Right ventricle myocardium superior (tissue), 1 donor: ENCODE measurements around the gene SMIM24. TPM values are rescaled to one million over a fixed set of nuclear protein-coding genes. Genes with fewer than 3 reads are reported as not detected.
A peak's percentile ranks its signal among the peaks of the same experiment; 100 is the strongest.
"Not testable (repeated sequence)": the region's sequence is repeated elsewhere in the genome, so short reads cannot be mapped to it uniquely, and the experiment has no call there.

Experiments
- ATAC-seq: fragments of 200-7000 bp; cut with Tn5 transposase; one replicate; pipeline ENCODE4 v1.9.1; 2020; ENCODE audit warnings: mild to moderate bottlenecking; ENCODE audit not compliant: poor library complexity
- DNase-seq: peaks from one replicate; pipeline ENCODE4 v3.0.0-alpha.2; 2020
- intact Hi-C: fragments of 100-400 bp; cut with DNase I; formaldehyde crosslinking; loops from one replicate; pipeline ENCODE4 v1.11.2; 2022
- total RNA-seq: library from RNA; stranded (reverse); fragmentation: NEBNext Ultra II Directional; extraction: Animal tissue kit (Norgen Biotek cat#: 25700); gene quantifications from one replicate; pipeline ENCODE4 v1.2.1, GENCODE V29; 2021
- donor health status: DM: no; HTN: yes; CAD: no; lungs with severe emphysema.

SMIM24 gene
- total RNA-seq, 1 donor from 2014 or later: not detected

DNA sequence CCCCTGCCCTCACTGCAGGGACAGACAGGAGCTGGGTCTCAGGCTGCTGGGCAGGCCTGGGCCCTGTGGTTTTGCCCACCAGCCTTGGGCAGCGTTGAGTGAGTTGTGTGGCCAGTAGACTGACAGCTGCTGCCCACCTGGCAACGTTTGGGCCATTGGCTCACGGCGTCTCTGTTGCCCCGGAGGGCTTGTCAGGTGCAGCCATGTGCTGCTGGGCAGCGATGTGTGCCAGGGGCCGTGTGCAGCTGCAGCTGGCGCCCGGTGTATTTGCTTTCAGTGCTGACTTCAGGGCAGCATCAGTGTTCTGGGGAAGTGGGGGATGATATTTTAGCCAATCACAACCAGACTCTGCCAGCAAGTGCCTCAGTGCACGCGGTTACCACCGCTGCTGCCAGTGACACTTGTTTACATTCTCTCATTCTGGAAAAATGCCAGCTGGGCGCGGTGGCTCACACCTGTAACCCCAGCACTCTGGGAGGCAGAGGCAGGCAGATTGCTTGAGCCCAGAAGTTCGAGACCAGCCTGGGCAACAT, 36.4 kb upstream of the SMIM24 start:
- intact Hi-C loops: no loop called here
- ATAC-seq (no peak), DNase-seq (no peak)

DNA sequence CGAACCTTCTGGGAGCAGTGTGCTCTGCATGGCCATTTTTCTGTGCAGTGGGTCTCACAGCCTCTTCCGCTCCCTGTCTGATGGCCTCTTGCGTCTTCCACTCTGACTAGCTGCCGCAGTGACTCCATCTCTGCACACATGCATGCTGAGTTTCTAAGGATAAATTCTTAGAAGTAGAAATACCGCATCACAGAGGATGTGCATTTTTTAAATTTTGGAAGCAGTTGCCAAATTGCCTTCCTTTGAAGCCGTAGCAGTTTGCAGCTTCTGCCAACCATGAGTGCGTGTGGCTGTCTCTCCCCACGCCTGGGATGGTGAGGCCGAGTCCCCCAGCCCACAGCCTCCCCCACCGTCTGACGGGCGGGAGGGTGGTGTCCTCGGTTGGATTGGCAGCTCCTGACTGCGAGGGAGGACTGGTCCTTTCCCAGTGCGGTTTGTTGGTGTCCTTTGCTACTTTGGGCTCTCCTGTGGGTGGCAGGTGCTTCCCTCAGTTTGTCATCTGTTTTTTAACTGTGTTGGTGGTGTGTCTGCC, 35.6 kb upstream of the SMIM24 start:
- intact Hi-C loops: no loop called here

DNA sequence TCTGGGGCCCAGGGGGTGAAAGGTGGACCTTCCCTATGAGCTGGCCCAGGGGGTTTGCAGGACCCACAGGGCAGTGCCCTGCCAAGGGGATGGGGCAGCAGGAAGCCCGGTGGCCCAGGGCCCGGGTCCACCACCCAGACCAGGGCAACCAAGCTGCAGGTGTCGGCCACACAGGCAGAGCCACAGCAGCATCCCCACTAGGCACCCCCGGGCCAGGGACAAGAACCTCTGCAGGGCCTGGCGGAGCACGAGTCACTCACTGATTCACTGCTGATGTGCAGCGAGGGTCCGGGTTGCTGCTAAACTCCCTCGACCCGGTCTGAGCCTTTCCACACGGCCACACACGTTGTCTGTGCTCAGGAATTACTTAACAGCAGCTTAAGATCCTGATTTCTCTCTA, 34.6 kb upstream of the SMIM24 start:
- DNase-seq (no peak), ATAC-seq (no peak)
- intact Hi-C loops: no loop called here

More for the DNA sequence above, 35.6 kb upstream of the SMIM24 start:
- ATAC-seq (no peak), DNase-seq (no peak)

DNA sequence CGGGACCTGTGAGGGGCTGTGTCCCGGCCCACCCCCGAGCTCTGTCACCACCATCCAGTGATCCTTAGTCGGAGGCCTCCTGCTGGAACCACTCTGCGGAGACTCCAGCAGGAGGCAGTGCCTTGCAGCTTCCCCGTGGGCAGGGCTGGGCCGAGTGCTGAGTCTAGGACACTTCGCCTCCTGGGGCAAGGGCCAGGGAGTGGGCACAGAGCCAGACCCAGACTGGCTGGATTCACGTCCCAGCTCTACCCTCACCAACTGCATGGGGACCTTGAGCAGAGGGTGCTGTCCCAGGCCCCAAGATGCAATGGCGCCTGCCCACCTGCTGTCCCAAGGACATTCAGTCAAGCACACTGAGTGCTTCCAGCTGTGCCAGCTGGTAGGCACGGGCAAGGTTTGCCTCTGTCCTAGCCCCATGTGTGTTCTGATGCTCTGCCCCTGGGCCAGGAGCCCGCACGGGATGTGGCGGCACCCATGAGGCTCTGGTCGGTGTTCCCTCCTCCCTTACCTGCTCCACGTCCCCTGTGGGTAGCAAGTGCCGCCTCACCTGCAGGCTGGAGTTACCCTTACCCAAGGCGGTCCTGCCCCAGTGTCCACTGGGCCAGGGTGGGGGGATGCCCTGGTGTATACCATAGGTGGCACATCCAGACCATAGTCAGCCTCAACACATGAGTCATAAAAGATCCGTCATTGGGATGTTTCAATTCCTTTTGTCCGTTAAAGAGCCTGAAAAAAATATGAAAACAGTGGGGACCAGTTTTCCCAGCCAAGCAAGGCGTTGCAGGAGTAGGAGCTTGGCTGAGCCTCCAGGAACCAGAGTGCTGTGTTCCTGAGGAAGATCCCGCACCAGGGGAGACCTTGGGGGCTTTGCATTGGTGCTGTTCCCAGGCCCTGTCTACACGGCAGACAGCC, 33.2 kb upstream of the SMIM24 start:
- ATAC-seq (peak; percentile 56), DNase-seq (peak; percentile 71)
- intact Hi-C loops: no loop called here

DNA sequence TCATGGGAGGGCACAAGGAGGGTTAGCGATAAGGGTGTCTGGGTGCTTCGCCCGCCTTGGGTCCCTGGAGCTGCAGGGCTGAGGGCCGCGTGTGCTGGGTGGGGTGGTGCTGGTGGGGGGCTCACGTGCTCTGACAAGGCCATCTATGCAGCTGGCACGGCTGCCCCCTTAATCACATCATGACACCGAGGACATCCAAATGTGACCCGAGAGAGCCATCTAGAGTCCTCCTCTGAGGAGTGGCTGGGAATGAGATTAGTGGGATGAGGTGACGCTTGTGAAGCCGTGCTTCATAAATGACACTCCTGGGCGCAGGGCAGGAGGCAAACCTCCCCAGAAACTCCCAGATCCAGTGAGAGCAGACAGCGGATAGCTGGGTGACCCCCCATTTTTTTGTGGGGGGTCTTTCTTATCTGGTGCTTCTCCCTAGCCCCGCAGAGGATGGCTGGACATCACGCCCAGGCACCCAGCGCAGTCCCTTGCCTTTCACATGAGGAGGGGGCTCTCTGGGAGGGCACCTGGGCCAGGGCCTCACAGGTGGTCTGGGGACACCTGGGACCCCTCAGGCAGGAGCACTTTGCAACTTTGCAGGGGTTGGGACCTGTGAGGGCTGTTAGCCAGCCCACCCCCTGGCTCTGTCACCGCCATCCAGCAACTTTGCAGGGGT, 32.4 kb upstream of the SMIM24 start:
- no peak for DNase-seq
- no peak for ATAC-seq
- intact Hi-C loops: no loop called here

DNA sequence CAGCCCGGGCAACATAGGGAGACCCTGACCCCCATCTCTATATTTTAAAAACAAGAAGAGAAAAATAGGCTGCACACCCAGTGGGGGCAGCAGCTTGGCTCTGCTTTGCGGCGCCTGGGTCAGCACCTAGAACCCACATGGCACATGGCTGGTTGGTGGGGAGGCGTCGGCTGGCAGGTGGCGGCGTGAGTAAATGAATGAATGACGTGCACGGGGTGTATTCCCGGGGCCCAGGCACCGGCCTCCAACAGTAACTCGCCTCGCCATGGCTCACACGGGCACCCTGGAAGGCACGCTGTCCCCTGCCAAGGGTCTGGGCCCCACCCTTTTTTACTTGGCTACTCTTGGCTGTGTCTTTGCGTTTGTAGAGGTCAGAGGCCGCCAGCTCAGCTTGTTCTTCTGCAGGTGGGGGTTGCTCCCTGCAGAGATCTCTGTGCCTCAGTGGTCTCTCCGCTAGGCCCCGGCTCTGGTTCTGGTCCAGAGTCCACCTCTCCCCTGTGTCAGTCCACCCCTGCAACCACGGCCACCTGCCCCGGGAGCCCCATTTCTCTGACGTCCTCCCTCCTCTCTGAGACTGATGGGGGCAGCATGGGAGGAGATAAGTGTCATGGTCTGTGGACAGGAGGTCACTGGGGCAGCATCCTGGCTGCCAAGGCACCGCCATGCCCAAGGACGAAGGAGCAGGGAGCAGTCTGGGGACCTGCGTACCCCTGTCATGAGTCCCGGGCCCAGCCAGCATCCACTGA, 31.4 kb upstream of the SMIM24 start:
- ATAC-seq: no peak
- no peak for DNase-seq
- intact Hi-C loops: no loop called here

DNA sequence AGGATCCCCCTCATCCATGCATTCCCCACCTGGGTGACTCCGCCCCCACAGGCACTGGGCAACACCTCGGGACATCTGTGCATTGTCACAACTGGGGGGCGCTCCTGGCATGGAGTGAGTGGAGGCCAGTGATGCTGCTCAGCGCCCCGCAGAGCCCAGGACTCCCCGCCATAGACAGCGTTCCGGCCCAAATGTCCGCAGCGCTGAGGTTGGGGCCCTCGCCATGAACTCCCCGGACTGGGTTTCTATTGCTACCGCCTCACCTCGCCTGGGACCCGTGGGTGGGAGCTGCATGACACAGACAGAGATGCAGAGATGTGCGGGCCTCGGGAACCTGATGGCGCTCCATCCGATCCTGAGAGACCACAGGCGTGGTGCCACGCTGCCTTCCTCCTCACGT, 30.4 kb upstream of the SMIM24 start:
- DNase-seq (no peak), ATAC-seq (no peak)
- intact Hi-C loops: no loop called here

DNA sequence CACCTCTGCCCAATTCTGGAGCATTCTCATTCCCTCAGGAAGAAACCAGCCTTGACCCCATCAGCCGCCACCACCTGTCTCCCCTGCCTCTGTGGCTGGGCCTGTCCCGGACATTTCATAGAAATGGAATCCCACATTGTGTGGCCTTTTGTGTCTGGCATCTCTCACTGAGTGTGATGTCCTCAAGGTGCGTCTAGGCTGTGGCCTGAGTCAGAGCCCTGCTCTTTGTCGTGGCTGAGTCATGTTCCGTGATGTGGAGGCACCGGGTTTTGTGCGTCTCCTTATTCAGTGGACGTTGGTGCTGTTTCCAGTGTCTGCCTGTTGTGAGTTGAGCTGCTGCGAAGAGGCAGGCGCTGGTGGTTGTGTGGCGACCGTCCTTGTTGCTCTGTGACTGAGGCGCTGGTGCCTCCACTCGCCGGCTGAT, 29.3 kb upstream of the SMIM24 start:
- DNase-seq (no peak), ATAC-seq (no peak)
- intact Hi-C loops: no loop called here

DNA sequence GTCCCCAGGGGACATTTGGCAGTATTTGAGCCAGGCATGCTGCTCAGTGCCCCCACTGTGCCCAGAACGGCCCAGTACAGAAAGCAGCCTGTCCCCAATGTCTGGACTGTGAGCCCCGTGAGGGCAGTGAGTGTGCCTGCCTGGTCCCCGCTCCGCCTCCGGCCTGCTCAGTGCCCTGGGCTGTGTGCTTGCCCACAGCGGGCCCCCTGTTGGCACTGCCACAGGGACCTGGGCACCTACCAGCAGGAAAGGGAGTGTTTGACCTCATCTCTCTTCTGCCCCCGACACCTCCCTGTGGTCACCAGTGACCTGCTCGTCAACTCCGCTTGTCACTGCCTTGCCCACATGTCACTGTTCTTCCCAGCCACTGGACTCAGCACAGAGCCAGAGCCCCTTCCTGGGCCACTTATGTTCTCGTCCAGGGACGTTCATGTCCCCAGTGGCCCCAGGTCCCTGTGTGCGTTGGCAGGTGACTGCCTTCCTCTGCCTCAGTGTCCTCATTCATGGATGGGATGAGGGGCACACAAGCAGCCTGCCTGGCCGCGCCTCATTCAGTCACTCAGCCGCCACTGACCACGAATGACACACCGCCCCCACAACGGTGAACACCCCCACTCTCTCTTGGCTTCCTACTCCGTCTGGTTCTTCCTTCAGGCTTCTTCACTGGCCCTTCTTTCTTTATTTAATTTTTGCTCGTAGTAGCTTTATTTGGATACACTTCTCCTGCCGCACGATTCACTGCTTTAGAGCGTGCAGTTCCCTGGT, 28.6 kb upstream of the SMIM24 start:
- intact Hi-C loops: no loop called here
- ATAC-seq (no peak), DNase-seq (no peak)

DNA sequence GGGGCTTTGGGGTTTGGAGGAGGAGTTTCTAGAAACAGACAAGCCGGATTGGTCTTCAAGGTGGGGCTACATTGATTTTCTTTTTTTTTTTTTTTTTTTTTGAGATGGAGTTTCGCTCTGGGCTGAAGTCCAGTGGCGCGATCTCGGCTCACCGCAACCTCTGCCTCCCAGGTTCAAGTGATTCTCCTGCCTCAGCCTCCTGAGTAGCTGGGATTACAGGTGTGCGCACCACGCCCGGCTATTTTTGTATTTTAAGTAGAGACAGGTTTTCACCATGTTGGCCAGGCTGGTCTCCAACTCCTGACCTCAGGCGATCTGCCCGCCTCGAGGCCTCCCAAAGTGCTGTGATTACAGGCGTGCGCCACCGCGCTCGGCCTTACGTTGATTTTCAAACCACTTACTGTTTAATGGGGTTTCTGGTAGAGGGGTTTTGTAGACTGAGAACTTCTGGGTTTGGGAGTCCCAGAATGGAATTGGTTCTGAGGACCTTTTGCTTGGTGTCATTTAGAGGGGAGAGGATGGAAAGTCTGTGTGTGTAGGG, 27.9 kb upstream of the SMIM24 start:
- intact Hi-C loops, DNase-seq, ATAC-seq: not testable (repeated sequence)

DNA sequence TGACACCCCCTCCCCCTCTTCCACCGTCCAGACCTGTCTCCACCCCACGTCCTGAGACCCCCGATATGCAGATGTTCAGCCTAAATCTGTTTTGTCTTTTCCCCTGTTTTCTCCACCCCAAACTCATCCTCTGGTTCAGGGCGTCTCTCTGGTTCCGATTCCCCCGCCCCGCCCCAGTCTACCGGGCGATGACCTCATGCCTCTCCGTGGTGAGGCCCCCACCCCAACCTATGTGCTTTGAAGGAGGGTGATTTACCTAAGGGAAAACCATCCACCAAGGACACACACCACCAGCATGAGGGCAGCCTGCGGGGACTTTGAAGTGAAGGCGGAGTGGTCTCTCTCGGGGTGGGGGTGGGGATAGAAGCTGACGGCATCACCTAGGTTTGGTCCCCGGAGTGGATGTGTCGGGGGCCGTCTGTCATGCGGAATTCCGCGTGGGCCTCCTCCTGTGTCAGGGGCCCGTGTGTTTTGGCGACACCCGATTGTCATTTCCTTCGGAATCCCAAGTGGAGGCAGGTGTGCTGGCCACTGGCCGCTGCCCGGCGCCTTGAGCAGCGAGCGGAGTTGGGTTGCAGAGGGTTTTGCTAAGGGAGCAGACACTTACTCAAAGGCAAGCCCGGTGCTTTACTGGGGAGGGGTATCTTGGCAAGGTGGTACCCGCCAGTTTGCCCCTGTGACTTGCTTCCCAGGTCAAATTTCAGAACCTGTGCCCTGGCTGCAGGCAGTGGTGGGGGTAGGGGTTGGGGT, 27.2 kb upstream of the SMIM24 start:
- DNase-seq: no peak
- ATAC-seq: no peak
- intact Hi-C loops: no loop called here

DNA sequence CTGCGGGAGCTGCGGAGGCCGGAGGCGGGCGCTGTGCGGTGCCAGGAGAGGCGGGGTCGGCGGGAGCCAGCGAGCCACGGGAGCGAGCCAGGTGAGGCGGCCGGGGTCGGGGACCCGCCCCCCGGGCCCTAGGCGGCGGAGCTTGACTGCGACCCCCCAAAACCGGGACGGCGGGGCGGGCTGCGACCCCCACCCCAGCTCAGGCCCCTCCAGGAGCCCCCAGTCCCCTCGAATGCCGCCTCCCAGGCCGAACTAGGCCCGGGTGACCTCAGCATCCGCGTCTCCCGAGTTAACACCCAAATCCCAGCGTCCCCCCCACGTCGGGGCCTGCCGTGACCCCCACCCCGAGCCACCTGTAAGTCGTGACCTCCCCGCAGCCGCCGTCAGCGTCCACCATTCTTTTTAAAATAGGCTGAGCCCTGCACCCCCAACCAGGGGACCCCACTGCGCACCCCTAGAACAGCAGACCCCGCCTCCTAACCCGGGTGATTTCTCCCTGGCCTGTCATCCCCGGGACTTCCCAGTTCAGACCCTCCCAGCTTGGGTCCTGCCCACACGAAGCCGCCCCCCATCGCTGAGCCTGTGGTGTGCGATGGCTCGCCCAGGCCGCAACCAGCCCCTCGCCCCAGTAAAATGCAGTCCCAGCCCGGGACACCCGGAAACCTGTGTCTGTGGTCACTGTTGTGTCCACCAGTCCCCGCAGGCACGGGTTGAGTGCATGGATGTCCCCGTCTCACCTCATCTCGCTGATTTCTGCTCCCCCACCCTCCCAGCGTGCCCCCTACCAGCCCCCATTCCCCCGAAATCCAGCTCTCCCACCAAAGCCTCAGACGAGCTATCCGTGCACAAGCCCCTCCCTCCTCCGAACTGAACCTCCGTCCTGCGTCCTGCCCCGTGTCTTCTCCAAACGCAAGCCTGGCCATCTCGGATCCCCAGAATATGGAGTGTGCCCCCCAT, 26.3 kb upstream of the SMIM24 start:
- DNase-seq (peak; percentile 66), ATAC-seq (peak; percentile 5)
- intact Hi-C loops: no loop called here

DNA sequence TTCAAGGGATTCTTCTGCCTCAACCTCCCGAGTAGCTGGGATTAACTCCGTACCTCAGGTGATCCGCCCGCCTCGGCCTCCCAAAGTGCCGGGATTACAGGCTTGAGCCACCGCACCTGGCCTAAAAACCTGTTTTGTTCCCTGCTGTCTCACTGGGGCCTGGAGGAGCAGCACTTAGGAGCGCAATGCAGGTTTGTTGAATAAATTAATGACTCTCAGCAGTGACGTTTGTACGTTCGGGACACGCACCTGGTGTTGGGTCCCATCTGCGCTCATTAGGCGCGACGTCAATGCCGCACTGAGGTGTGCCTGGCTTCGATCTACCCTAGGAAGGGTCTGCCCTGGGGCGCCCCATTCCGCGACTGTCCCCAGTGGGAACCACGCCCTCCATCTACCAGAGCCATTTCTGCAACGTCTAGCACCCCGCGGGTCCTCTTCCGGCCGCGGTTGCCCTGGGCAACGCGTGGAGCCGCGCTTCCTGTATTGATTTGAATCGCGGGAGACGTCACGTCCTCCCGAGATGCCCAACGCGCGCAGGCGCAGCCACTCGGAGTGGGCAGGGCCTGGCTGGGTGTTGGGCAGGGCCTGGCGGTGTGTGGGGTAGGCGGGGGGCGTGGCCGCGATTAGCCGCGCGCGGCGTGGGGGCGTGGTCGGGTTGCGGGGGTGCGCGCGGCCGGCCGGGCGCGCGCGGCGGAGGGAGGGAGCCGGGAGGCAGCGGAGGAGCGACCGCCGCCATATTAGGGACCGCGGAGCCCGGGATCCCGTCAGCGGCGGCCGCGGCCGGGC, 25.5 kb upstream of the SMIM24 start, which contains the start of gene FZR1:
TSS of gene FZR1 (plus strand) at position 714 of the 786 bp plus-strand sequence. CDS start 16,679 bp downstream, outside the sequence.
- ATAC-seq (peak; percentile 97), DNase-seq (peak; percentile 100)
- intact Hi-C loops: no loop called here

DNA sequence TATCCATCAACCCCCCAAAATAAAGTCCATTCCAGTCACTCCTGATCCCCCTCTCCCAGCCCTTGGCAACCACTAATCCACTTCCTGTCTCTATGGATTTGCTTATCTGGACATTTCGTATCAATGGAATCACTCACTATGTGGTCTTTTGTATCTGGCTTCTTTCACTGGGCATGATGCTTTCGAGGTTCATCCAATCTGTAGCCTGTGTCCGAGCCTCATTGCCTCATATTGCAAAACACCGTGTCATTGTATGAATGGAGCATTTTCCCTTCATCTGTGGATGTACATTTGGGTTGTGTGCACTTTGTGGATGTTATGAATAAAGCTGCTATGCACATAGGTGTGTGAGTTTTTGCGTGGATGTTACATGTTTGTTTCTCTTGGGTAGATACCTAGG, 24.4 kb upstream of the SMIM24 start:
- ATAC-seq (no peak), DNase-seq (no peak)
- intact Hi-C loops: no loop called here

DNA sequence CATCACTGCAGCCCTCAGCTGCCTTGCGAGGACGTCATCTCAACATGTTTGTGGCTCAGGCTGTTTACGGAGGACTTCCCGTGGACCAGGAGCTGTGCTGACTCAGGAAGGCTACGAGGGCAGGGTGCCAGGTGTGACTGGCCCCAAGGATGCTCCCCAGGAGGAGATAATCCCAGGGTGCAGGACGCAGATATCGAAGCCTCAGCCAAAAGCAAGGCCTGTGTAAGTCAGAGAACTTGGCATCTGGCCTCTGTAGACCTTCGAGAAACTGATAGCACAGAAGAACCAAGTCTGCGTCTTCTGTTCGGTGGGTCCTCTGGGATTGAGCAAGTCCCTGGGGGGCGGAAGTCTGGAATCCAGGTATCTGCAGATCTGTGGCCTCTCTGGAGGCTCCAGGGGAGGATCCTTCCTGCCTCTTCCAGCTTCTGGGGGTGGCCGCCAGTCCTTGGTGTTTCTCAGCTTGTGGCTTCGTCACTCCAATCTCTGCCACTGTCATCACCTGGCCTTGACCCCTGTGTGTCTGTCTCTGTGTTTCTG, 22.8 kb upstream of the SMIM24 start:
- intact Hi-C loops: no loop called here
- DNase-seq (no peak), ATAC-seq (no peak)
